Endothelial cell (in vitro differentiated cells): ENCODE results near the gene ASTN1. TPM values are rescaled to one million over a fixed set of nuclear protein-coding genes. Genes with fewer than 3 reads are reported as not detected.

Experiments used
- DNase-seq: peaks from one replicate; pipeline ENCODE4 v3.0.0; 2021; ENCODE audit warnings: low spot score
- H3K27ac Mint-ChIP-seq: one replicate; pipeline ENCODE4 v1.8.0; 2021; ENCODE audit warnings: mixed read lengths, inconsistent platforms; ENCODE audit not compliant: unreplicated experiment
- H3K27me3 Mint-ChIP-seq: one replicate; pipeline ENCODE4 v1.8.0; 2021; ENCODE audit warnings: mild to moderate bottlenecking, moderate library complexity, mixed read lengths, inconsistent platforms; ENCODE audit not compliant: unreplicated experiment
- H3K36me3 Mint-ChIP-seq: one replicate; pipeline ENCODE4 v1.8.0; 2021; ENCODE audit warnings: mild to moderate bottlenecking, low read depth, mixed read lengths, inconsistent platforms; ENCODE audit not compliant: unreplicated experiment
- H3K4me1 Mint-ChIP-seq: one replicate; pipeline ENCODE4 v1.8.0; 2021; ENCODE audit warnings: mild to moderate bottlenecking, mixed read lengths, inconsistent platforms; ENCODE audit not compliant: unreplicated experiment
- H3K4me3 Mint-ChIP-seq: one replicate; pipeline ENCODE4 v1.8.0; 2021; ENCODE audit warnings: mild to moderate bottlenecking, mixed read lengths, inconsistent platforms; ENCODE audit not compliant: unreplicated experiment
- H3K9me3 Mint-ChIP-seq: one replicate; pipeline ENCODE4 v1.8.0; 2021; ENCODE audit warnings: mixed read lengths, inconsistent platforms; ENCODE audit not compliant: unreplicated experiment
- CTCF ChIP-seq: fragments of 200-600 bp; sonication (generic); IDR thresholded peaks from one replicate; pipeline ENCODE4 v1.5.0; 2021; ENCODE audit warnings: antibody characterized with exemption; ENCODE audit not compliant: unreplicated experiment
- total RNA-seq: library from RNA; stranded (reverse); fragmentation: NEBNext Ultra II Directional; extraction: Animal tissue kit (Norgen Biotek cat#: 25700); gene quantifications from one replicate; pipeline ENCODE4 v1.2.1, GENCODE V29; 2021; ENCODE audit not compliant: unreplicated experiment

The ASTN1 gene
- total RNA-seq, 1 donor from 2014 or later, result 66.6 TPM

GRCh38 chr1:176957603-176958002, 206.9 kb downstream of the ASTN1 start:
- Mint-ChIP-seq H3K4me3 (no peak overlapping the region), H3K9me3 (no peaks in the 10 kb centered on the region), H3K36me3 (peaks cover 16% of the 10 kb centered on the region), H3K27ac (no peak overlapping the region), H3K4me1 (peaks cover 11% of the 10 kb centered on the region), H3K27me3 (peaks cover 5% of the 10 kb centered on the region)
- DNase-seq, result no peak
- TF ChIP-seq CTCF, result no peak

- Mint-ChIP-seq H3K36me3 (peaks cover 19% of the 10 kb centered on the region), H3K4me3 (no peak overlapping the region), H3K9me3 (no peaks in the 10 kb centered on the region), H3K27ac (no peak overlapping the region), H3K4me1 (peaks cover 12% of the 10 kb centered on the region), H3K27me3 (peaks cover 5% of the 10 kb centered on the region)
- DNase-seq, result no peak
- peak; percentile 44 for TF ChIP-seq CTCF
Observed at GRCh38 chr1:176954242-176954641, 210.3 kb downstream of the ASTN1 start.

GRCh38 chr1:176950736-176951324, 213.7 kb downstream of the ASTN1 start:
- no peak for TF ChIP-seq CTCF
- no peak for DNase-seq
- Mint-ChIP-seq H3K4me3 (no peak overlapping the region), H3K36me3 (peaks cover 21% of the 10 kb centered on the region), H3K9me3 (no peaks in the 10 kb centered on the region), H3K27me3 (peaks cover 8% of the 10 kb centered on the region), H3K27ac (no peak overlapping the region), H3K4me1 (peaks cover 10% of the 10 kb centered on the region)

GRCh38 chr1:176949033-176949662, 215.4 kb downstream of the ASTN1 start:
- H3K4me3 Mint-ChIP-seq, result peak overlapping the region; percentile 38
- H3K27ac Mint-ChIP-seq, result no peak overlapping the region
- peaks cover 19% of the 10 kb centered on the region for H3K36me3 Mint-ChIP-seq
- H3K4me1 Mint-ChIP-seq, result peaks cover 10% of the 10 kb centered on the region
- peak; percentile 94 for TF ChIP-seq CTCF
- H3K9me3 Mint-ChIP-seq, result no peaks in the 10 kb centered on the region
- DNase-seq, result peak; percentile 91
- peaks cover 4% of the 10 kb centered on the region for H3K27me3 Mint-ChIP-seq

GRCh38 chr1:176944606-176945005, 219.9 kb downstream of the ASTN1 start:
- Mint-ChIP-seq H3K9me3 (peaks cover 8% of the 10 kb centered on the region), H3K27ac (no peak overlapping the region), H3K4me1 (peaks cover 8% of the 10 kb centered on the region), H3K27me3 (peaks cover 3% of the 10 kb centered on the region), H3K4me3 (no peak overlapping the region), H3K36me3 (peaks cover 58% of the 10 kb centered on the region)
- TF ChIP-seq CTCF, result no peak
- DNase-seq, result no peak
